Fibroblast of lung (primary cell): Measurements from ENCODE around the gene CHI3L2. TPM values are rescaled to one million over a fixed set of nuclear protein-coding genes. Genes with fewer than 3 reads are reported as not detected.

Source experiments
- DNase-seq, 2 donors: peaks; one replicate each; pipeline versions ENCODE4 v3.0.0 to v3.0.0-alpha.2; 2010; ENCODE audit warnings: low read depth in 2 of 2
- H2AFZ ChIP-seq: 2 replicates; pipeline ENCODE4 v1.5.1; 2012; ENCODE audit warnings: low read length, control low read depth, inconsistent platforms
- H3K27ac ChIP-seq: 2 replicates; pipeline ENCODE4 v1.5.1; 2011; ENCODE audit warnings: low read length, control low read depth; ENCODE audit not compliant: insufficient read depth
- H3K27me3 ChIP-seq: 2 replicates; pipeline ENCODE4 v1.5.1; 2011; ENCODE audit warnings: mild to moderate bottlenecking, low read length; ENCODE audit not compliant: control insufficient read depth, insufficient read depth
- H3K36me3 ChIP-seq: 2 replicates; pipeline ENCODE4 v1.5.1; 2011; ENCODE audit warnings: low read length; ENCODE audit not compliant: control insufficient read depth, insufficient read depth
- H3K4me1 ChIP-seq: 2 replicates; pipeline ENCODE4 v1.5.1; 2011; ENCODE audit warnings: low read length; ENCODE audit not compliant: control insufficient read depth, insufficient read depth; ENCODE audit errors: extremely low read depth
- H3K4me2 ChIP-seq: 2 replicates; pipeline ENCODE4 v1.5.1; 2011; ENCODE audit warnings: low read length, control low read depth; ENCODE audit not compliant: insufficient read depth; ENCODE audit errors: extremely low read depth
- H3K4me3 ChIP-seq, 4 experiments: fragments of 200-600 bp in 1 of 4; sonication (generic) in 1 of 4; replicated peaks in 1 of 4; 2 replicates each; pipeline ENCODE4 v1.5.1; 2011 to 2016; ENCODE audit warnings: low read length in 4 of 4, low read depth in 3 of 4, mild to moderate bottlenecking in 3 of 4, control low read depth in 2 of 4, inconsistent platforms in 1 of 4, mixed read lengths in 1 of 4; ENCODE audit not compliant: insufficient read depth in 1 of 4; ENCODE audit errors: control extremely low read depth in 1 of 4
- H3K79me2 ChIP-seq: 2 replicates; pipeline ENCODE4 v1.5.1; 2012; ENCODE audit warnings: mild to moderate bottlenecking, low read length, inconsistent platforms; ENCODE audit not compliant: control insufficient read depth, insufficient read depth
- H3K9ac ChIP-seq: 2 replicates; pipeline ENCODE4 v1.5.1; 2011; ENCODE audit warnings: mild to moderate bottlenecking, low read length, control low read depth; ENCODE audit not compliant: insufficient read depth
- H3K9me3 ChIP-seq: 2 replicates; pipeline ENCODE4 v1.5.1; 2012; ENCODE audit warnings: low read depth, low read length; ENCODE audit not compliant: control insufficient read depth, insufficient read depth
- H4K20me1 ChIP-seq: 2 replicates; pipeline ENCODE4 v1.5.1; 2011; ENCODE audit warnings: low read length; ENCODE audit not compliant: control insufficient read depth, insufficient read depth; ENCODE audit errors: extremely low read depth
- EZH2 ChIP-seq: IDR thresholded peaks from 2 replicates; pipeline ENCODE4 v1.5.1; 2012; ENCODE audit warnings: low read length, control low read depth, mild to moderate bottlenecking; ENCODE audit errors: missing control alignments
- polyA plus RNA-seq, 2 donors: library from polyadenylated mRNA; depleted of rRNA in 1 of 2; stranded (reverse) in 1 of 2; unstranded in 1 of 2; fragments of >200 nt; gene quantifications; 2 replicates each; pipeline ENCODE4 v1.2.1, GENCODE V29; 2011 to 2012; ENCODE audit warnings: missing spikeins in 1 of 2
- total RNA-seq: library from RNA; depleted of rRNA; stranded (reverse); fragments of >200 nt; gene quantifications from 2 replicates; pipeline ENCODE4 v1.2.1, GENCODE V29; 2014
- TF ChIP-seq, protein P1 (sequence below), 2 donors: IDR thresholded peaks in 1 of 2; conservative IDR thresholded peaks in 1 of 2; 1 replicate in 1 of 2; 2 replicates in 1 of 2; pipeline ENCODE4 v1.5.1; 2011 to 2012; ENCODE audit warnings: low read length in 2 of 2, control low read depth in 1 of 2, inconsistent platforms in 1 of 2, low read depth in 1 of 2, mild to moderate bottlenecking in 1 of 2

Gene CHI3L2
- total and polyA plus RNA-seq, 2 donors (not counting 1 experiment from before 2014, with no cell fraction given), result 1.5 to 3.8 TPM

DNA sequence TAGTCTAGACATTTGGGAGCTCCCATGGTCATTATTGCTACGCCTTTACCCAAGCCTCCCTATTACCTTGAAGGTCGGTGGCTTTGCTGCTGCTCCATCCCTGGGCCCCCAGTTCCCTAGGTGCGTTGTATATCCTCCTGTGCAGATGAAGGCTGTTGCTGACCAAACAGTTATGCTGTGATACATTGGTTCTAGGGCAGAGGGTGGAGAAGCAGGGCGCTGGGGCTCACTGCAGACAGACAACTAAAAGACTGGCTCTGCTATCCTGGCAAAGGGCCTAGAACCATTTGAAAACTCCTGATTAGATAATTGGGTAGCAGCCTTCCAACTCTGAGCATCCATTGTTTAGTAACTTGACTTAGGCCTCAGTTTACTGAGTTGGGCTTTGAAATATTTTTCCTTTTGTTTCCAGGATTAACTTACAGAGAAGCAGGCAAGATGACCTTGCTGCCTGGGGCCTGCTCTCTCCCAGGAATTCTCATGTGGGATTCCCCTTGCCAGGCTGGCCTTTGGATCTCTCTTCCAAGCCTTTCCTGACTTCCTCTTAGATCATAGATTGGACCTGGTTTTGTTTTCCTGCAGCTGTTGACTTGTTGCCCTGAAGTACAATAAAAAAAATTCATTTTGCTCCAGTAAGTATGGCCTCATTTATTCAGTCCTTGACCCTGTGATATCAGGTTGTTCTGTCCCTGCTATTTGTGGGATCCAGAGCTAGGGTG, 15.5 kb downstream of the CHI3L2 start:
- no peaks in the 10 kb centered on the region for H3K9me3 ChIP-seq
- no peaks in the 10 kb centered on the region for H4K20me1 ChIP-seq
- no peak overlapping the region for H2AFZ ChIP-seq
- H3K27ac ChIP-seq, result no peak overlapping the region
- no peak overlapping the region for H3K4me3 ChIP-seq
- H3K4me2 ChIP-seq, result no peak overlapping the region
- TF ChIP-seq EZH2, result no peak
- TF ChIP-seq, protein P1, sequence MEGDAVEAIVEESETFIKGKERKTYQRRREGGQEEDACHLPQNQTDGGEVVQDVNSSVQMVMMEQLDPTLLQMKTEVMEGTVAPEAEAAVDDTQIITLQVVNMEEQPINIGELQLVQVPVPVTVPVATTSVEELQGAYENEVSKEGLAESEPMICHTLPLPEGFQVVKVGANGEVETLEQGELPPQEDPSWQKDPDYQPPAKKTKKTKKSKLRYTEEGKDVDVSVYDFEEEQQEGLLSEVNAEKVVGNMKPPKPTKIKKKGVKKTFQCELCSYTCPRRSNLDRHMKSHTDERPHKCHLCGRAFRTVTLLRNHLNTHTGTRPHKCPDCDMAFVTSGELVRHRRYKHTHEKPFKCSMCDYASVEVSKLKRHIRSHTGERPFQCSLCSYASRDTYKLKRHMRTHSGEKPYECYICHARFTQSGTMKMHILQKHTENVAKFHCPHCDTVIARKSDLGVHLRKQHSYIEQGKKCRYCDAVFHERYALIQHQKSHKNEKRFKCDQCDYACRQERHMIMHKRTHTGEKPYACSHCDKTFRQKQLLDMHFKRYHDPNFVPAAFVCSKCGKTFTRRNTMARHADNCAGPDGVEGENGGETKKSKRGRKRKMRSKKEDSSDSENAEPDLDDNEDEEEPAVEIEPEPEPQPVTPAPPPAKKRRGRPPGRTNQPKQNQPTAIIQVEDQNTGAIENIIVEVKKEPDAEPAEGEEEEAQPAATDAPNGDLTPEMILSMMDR (conservative IDR thresholded peaks at IDR 0.05 in 1 of 2, IDR thresholded peaks at IDR 0.05 in 1 of 2; ENCODE audit: low read depth in 1 of 2, low read length in 2 of 2), result no peak
- no peaks in the 10 kb centered on the region for H3K36me3 ChIP-seq
- H3K79me2 ChIP-seq, result no peaks in the 10 kb centered on the region
- no peaks in the 10 kb centered on the region for H3K4me1 ChIP-seq
- no peaks in the 10 kb centered on the region for H3K27me3 ChIP-seq
- H3K9ac ChIP-seq, result no peak overlapping the region
- DNase-seq, result no peak

DNA sequence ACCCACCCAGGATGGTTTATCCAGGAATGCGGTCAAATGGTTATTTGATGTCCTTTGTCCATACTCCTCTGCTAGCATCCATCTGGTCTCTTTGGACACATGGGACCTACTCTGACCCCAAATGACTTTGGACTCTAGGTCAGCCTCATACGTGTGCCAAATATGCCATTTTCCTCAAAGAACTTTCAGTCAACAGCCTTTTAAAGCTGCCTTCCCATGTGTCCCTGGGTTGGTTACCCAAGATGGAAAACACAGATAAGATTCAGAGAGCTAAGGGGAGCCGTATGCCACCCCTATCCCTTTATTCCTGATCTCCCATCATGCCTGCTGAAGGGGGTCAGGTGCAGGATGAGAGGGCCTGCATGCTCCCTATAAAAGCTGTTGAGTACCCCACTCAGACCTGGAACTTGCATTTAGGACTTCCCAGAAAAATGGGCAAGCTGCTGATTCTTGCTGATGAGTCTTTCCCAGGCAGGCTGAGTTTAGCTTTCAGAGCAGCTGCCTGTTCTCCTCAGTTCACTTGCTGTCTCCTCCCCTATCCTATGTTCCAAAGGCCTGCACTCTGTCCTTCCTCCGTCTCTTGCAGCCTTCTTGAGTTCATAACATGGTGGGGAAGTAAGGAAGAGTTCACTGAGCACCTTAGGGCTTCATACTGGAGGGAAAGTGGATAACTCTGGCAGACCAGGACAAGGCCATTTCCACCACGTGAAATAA, 19.8 kb downstream of the CHI3L2 start:
- Histone ChIP-seq H3K4me3 (no peak overlapping the region), H4K20me1 (no peaks in the 10 kb centered on the region), H3K4me1 (no peaks in the 10 kb centered on the region), H3K9me3 (no peaks in the 10 kb centered on the region), H3K27me3 (peaks cover 12% of the 10 kb centered on the region), H3K27ac (no peak overlapping the region), H3K9ac (no peak overlapping the region), H3K79me2 (no peaks in the 10 kb centered on the region), H3K4me2 (no peak overlapping the region), H3K36me3 (no peaks in the 10 kb centered on the region), H2AFZ (no peak overlapping the region)
- DNase-seq, result no peak
- no peak for TF ChIP-seq EZH2
- TF ChIP-seq, protein P1 (conservative IDR thresholded peaks at IDR 0.05 in 1 of 2, IDR thresholded peaks at IDR 0.05 in 1 of 2; ENCODE audit: low read depth in 1 of 2, low read length in 2 of 2), result no peak

DNA sequence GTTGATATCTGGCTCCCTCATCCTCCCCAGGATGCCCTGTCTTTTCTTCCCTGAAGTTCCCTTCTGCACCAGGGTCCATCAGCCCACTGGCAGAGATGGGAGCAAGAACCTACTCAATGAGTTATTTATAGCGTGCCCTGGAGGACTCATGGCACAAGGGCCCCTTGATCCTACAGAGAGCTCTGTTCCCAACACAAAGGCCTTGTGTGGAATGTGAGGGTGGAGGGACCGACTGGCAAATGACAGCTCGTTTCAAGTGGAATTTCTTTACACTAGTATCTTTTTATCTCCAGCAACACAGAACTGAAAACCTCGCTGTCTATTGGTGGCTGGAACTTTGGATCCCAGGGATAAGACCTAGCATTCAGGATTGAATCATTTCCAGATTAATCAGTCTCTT, 22.4 kb downstream of the CHI3L2 start:
- DNase-seq, result no peak
- H3K27me3 ChIP-seq, result peaks cover 12% of the 10 kb centered on the region
- TF ChIP-seq, protein P1 (conservative IDR thresholded peaks at IDR 0.05 in 1 of 2, IDR thresholded peaks at IDR 0.05 in 1 of 2; ENCODE audit: low read depth in 1 of 2, low read length in 2 of 2), result no peak
- TF ChIP-seq EZH2, result no peak
- no peaks in the 10 kb centered on the region for H3K4me1 ChIP-seq
- H3K4me3 ChIP-seq, result no peak overlapping the region
- no peak overlapping the region for H3K9ac ChIP-seq
- no peak overlapping the region for H3K4me2 ChIP-seq
- no peaks in the 10 kb centered on the region for H3K36me3 ChIP-seq
- H2AFZ ChIP-seq, result no peak overlapping the region
- H3K9me3 ChIP-seq, result no peaks in the 10 kb centered on the region
- H3K79me2 ChIP-seq, result no peaks in the 10 kb centered on the region
- H3K27ac ChIP-seq, result no peak overlapping the region
- no peaks in the 10 kb centered on the region for H4K20me1 ChIP-seq
